Thyroid gland (tissue), 4 donors: ENCODE results near the gene KLHL17. TPM values are rescaled to one million over a fixed set of nuclear protein-coding genes. Genes with fewer than 3 reads are reported as not detected.

Source experiments
- DNase-seq, 2 donors: peaks; one replicate each; pipeline ENCODE4 v3.0.0-alpha.2; 2019
- H3K27ac ChIP-seq, 3 donors: fragments of 200-600 bp; sonication (generic); 1 replicate in 2 of 3; 2 replicates in 1 of 3; pipeline ENCODE4 v1.5.1; 2016 to 2019; ENCODE audit warnings: mild to moderate bottlenecking in 1 of 3, moderate library complexity in 1 of 3
- H3K27me3 ChIP-seq: fragments of 200-600 bp; sonication (generic); one replicate; pipeline ENCODE4 v1.5.1; 2019
- H3K36me3 ChIP-seq, 2 donors: fragments of 200-600 bp; sonication (generic); one replicate each; pipeline ENCODE4 v1.5.1; 2016 to 2019
- H3K4me1 ChIP-seq, 2 donors: fragments of 200-600 bp; sonication (generic); one replicate each; pipeline ENCODE4 v1.5.1; 2017 to 2019
- H3K4me3 ChIP-seq, 3 donors: fragments of 200-600 bp; sonication (generic); replicated peaks in 1 of 3; 1 replicate in 2 of 3; 2 replicates in 1 of 3; pipeline ENCODE4 v1.5.1; 2016; ENCODE audit warnings: mild to moderate bottlenecking in 1 of 3
- H3K9me3 ChIP-seq: fragments of 200-600 bp; sonication (generic); one replicate; pipeline ENCODE4 v1.5.1; 2017
- CTCF ChIP-seq, 6 experiments: fragments of 200-600 bp in 3 of 6; fragments of 450-650 bp in 3 of 6; sonication (generic) in 3 of 6; IDR thresholded peaks; one replicate each; pipeline ENCODE4 v1.5.1; 2016 to 2019; ENCODE audit warnings: antibody characterized with exemption in 6 of 6, mild to moderate bottlenecking in 2 of 6, inconsistent platforms in 1 of 6, moderate library complexity in 1 of 6
- POLR2A ChIP-seq, 2 donors: fragments of 450-650 bp; IDR thresholded peaks; one replicate each; pipeline ENCODE4 v1.6.1; 2017; ENCODE audit warnings: antibody characterized with exemption in 2 of 2, mild to moderate bottlenecking in 2 of 2, moderate library complexity in 1 of 2
- WGBS, 2 donors: methylation state at CpG; one replicate each; pipeline ENCODE4 v1.1.5; 2017; 5-methylcytosine and 5-hydroxymethylcytosine counted together
- intact Hi-C: fragments of 100-400 bp; cut with DNase I; formaldehyde crosslinking; loops from one replicate; pipeline ENCODE4 v1.15.1; 2023
- total RNA-seq, 4 donors: library from RNA; depleted of rRNA; stranded (reverse); fragments of >200 nt; gene quantifications; one replicate each; pipeline ENCODE4 v1.2.3, GENCODE V29; 2016

Gene KLHL17
- total RNA-seq, 4 donors from 2014 or later: 3.4 to 10.9 (median 10.3) TPM

GRCh38 chr1:978069-978834, 17.9 kb downstream of the KLHL17 start:
- TF ChIP-seq POLR2A (IDR thresholded peaks at IDR 0.05): no peak
- TF ChIP-seq CTCF (IDR thresholded peaks at IDR 0.05): no peak
- H3K27ac ChIP-seq: no peak overlapping the region
- intact Hi-C loops: loop anchor here (10.0 kb wide), 1 partner anchor 317 kb away; no protein-coding TSS in a partner anchor
- H3K4me1 ChIP-seq: peaks cover 4 to 14% of the 10 kb centered on the region in 2 donors
- 86 to 90% methylated on average over 21 of the region's 44 CpGs for WGBS, 2 donors
- DNase-seq: no peak
- no peak overlapping the region for H3K4me3 ChIP-seq
- no peaks in the 10 kb centered on the region for H3K36me3 ChIP-seq
- no peaks in the 10 kb centered on the region for H3K27me3 ChIP-seq
- no peaks in the 10 kb centered on the region for H3K9me3 ChIP-seq

DNA sequence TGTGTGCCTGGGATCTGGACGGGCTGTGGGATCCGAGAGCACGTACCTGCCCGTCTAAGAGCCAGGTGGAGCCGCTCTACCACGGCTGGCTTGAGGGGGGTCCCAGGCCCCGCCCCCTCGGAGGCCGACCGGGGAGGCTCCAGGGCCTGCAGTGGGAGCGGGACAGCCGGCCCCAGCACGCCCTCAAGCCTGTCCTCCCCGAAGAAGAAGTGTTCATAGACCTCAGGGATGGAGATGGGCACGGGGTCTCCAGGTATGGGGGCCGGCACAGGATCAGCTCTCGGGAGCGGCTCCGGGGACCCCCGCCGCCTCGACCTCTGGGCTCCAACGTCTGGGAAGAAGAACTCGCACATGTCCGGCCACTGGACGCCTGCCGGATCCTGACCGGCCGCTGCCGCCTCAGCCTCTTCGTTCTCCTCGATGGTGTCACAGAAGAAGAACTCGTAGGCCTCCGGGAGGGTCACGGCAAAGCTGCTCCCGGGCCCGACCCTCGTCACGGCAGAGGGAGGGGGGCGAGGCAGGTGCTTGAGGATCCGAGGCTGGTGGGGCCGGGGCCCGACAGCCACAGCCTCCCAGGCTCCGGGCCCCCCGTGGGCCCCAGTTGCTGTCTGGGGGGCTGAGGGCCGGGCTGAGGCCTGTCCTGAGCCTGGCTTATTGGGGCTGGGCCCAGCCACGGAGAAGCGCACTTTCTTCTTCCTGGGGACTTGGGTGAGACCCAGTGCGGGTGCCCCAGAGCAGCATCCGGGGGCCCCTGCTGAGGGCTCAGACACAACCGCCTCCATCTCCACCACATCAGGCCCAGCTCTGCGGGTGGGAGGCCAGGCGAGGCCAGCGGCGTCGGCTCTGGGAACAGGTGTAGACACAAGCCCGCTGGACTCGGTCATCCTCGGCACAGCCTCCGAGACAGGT, 18.7 kb downstream of the KLHL17 start:
- Histone ChIP-seq H3K27me3 (no peaks in the 10 kb centered on the region), H3K36me3 (no peaks in the 10 kb centered on the region), H3K27ac (no peak overlapping the region), H3K4me1 (peaks cover 0 to 9% of the 10 kb centered on the region in 2 donors), H3K4me3 (no peak overlapping the region), H3K9me3 (no peaks in the 10 kb centered on the region)
- no peak for TF ChIP-seq POLR2A (IDR thresholded peaks at IDR 0.05)
- no peak for TF ChIP-seq CTCF (IDR thresholded peaks at IDR 0.05)
- no peak for DNase-seq
- 91 to 93% methylated on average over 16 to 36 of the region's 60 CpGs for WGBS, 2 donors
- intact Hi-C loops: loop anchor here (10.0 kb wide), 1 partner anchor 316 kb away; no protein-coding TSS in a partner anchor

DNA sequence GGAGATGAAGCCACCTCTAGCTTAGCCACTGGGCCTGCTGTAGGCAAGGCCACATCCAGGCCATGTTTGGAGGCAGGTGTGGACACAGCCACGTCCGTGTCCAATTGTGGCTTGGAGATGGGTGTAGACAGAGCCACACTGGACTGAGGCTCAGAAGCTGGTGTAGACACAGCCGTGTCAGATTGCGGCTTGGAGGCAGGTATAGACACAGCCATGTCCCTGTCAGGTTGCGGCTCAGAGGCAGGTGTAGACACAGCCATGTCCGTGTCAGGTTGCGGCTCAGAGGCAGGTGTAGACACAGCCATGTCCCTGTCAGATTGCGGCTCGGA, 19.3 kb downstream of the KLHL17 start:
- Histone ChIP-seq H3K4me1 (peaks cover 0 to 9% of the 10 kb centered on the region in 2 donors), H3K9me3 (no peaks in the 10 kb centered on the region), H3K27me3 (no peaks in the 10 kb centered on the region), H3K27ac (no peak overlapping the region), H3K4me3 (no peak overlapping the region), H3K36me3 (no peaks in the 10 kb centered on the region)
- TF ChIP-seq POLR2A (IDR thresholded peaks at IDR 0.05) (no peak), CTCF (IDR thresholded peaks at IDR 0.05) (no peak)
- intact Hi-C loops: loop anchor here (10.0 kb wide), 1 partner anchor 315 kb away; no protein-coding TSS in a partner anchor
- no peak for DNase-seq
- WGBS, 2 donors: 89 to 97% methylated on average over 4 to 8 of the region's 9 CpGs

GRCh38 chr1:980137-980571, 19.8 kb downstream of the KLHL17 start:
- no peak overlapping the region for H3K27ac ChIP-seq
- no peak for TF ChIP-seq CTCF (IDR thresholded peaks at IDR 0.05)
- TF ChIP-seq POLR2A (IDR thresholded peaks at IDR 0.05): no peak
- H3K9me3 ChIP-seq: no peaks in the 10 kb centered on the region
- DNase-seq: no peak
- WGBS, 2 donors: 60% methylated on average over 1 of the region's 13 CpGs; no CpG with 5 or more reads in 1 of the 2 donors
- no peak overlapping the region for H3K4me3 ChIP-seq
- H3K36me3 ChIP-seq: no peaks in the 10 kb centered on the region
- no peaks in the 10 kb centered on the region for H3K27me3 ChIP-seq
- intact Hi-C loops: no loop called here
- H3K4me1 ChIP-seq: peaks cover 0 to 9% of the 10 kb centered on the region in 2 donors
